K562 (cell line): Measurements from ENCODE around the gene CENPT. TPM values are rescaled to one million over a fixed set of nuclear protein-coding genes. Genes with fewer than 3 reads are reported as not detected.
A peak's percentile ranks its signal among the peaks of the same experiment; 100 is the strongest.

Experiments used
- ATAC-seq: fragments of 200-7000 bp; cut with Tn5 transposase; 3 replicates; pipeline ENCODE4 v1.9.1; 2020; ENCODE audit warnings: moderate library complexity
- BruUV-seq: library from RNA; stranded (reverse); fragments of 400-500 nt; replicated peaks from 2 replicates; lab custom pipeline; 2021; lab: Mats Ljungman, UMichigan
- CTCF ChIA-PET: fragments of 300-600 bp; formaldehyde crosslinking; extraction: SDS; loops from one replicate; lab custom pipeline; 2021; ENCODE audit warnings: low intra/inter-chr PET ratio; lab: Yijun Ruan, JAX
- POLR2A ChIA-PET: fragments of 300-600, 350-650 bp; sonication (Branson Sonifier 250); formaldehyde crosslinking; extraction: SDS; loops from one replicate; lab custom pipeline; 2021; ENCODE audit warnings: antibody characterized with exemption, inconsistent platforms; lab: Yijun Ruan, JAX
- DNase-seq, 4 experiments: peaks; one replicate each; pipeline versions ENCODE4 v3.0.0 to v3.0.0-alpha.2; 2011 to 2018; ENCODE audit warnings: low spot score in 3 of 4, mixed read lengths in 3 of 4; ENCODE audit errors: extremely low read depth in 1 of 4
- FAIRE-seq: peaks from 2 replicates; lab custom pipeline; 2011; peaks lifted over from hg19 to GRCh38; lab: Jason Lieb, UNC
- H2AFZ ChIP-seq: 2 replicates; pipeline ENCODE4 v1.6.0; 2011; ENCODE audit warnings: low read depth, low read length, control low read depth, inconsistent platforms
- H3K27ac ChIP-seq: fragments of 200-600 bp; 3 replicates; pipeline ENCODE4 v1.8.0; 2011; ENCODE audit warnings: low read depth, mild to moderate bottlenecking, control low read depth, inconsistent platforms, low read length, moderate library complexity, mixed read lengths; ENCODE audit errors: extremely low read depth
- H3K27me3 ChIP-seq, 2 experiments: fragments of 300-600 bp in 1 of 2; 2 replicates in 1 of 2; 3 replicates in 1 of 2; pipeline versions ENCODE4 v1.6.0 to v1.8.0; 2011; ENCODE audit warnings: inconsistent platforms in 2 of 2, low read length in 2 of 2, mild to moderate bottlenecking in 1 of 2, mixed read lengths in 1 of 2, moderate library complexity in 1 of 2; ENCODE audit not compliant: control insufficient read depth in 2 of 2, insufficient read depth in 2 of 2
- H3K36me3 ChIP-seq: fragments of 300-600 bp; 3 replicates; pipeline ENCODE4 v1.8.0; 2011; ENCODE audit warnings: mild to moderate bottlenecking, low read length, inconsistent platforms; ENCODE audit not compliant: control insufficient read depth, insufficient read depth
- H3K4me1 ChIP-seq, 2 experiments: fragments of 200-600 bp in 1 of 2; replicated peaks in 1 of 2; 2 replicates in 1 of 2; 3 replicates in 1 of 2; pipeline versions ENCODE4 v1.5.1 to v1.8.0; 2011; ENCODE audit warnings: inconsistent platforms in 2 of 2, low read length in 2 of 2, mild to moderate bottlenecking in 1 of 2, mixed read lengths in 1 of 2, moderate library complexity in 1 of 2; ENCODE audit not compliant: control insufficient read depth in 2 of 2, insufficient read depth in 2 of 2
- H3K4me2 ChIP-seq: 2 replicates; pipeline ENCODE4 v1.6.1; 2011; ENCODE audit warnings: low read length, control low read depth, inconsistent platforms, mixed read lengths; ENCODE audit not compliant: insufficient read depth
- H3K4me3 ChIP-seq: fragments of 200-600 bp; sonication (generic), shearing (Covaris generic); 2 replicates; pipeline ENCODE4 v1.5.1; 2016; ENCODE audit warnings: control low read depth, inconsistent platforms
- H3K79me2 ChIP-seq: fragments of 200-600 bp; 3 replicates; pipeline ENCODE4 v1.8.0; 2011; ENCODE audit warnings: low read length, inconsistent platforms; ENCODE audit not compliant: control insufficient read depth, insufficient read depth
- H3K9ac ChIP-seq, 2 experiments: 2 replicates each; pipeline versions ENCODE4 v1.6.0 to v1.6.1; 2011; ENCODE audit warnings: low read depth in 2 of 2, low read length in 2 of 2, control low read depth in 1 of 2, inconsistent platforms in 1 of 2, mild to moderate bottlenecking in 1 of 2, mixed read lengths in 1 of 2; ENCODE audit not compliant: insufficient read depth in 1 of 2
- H3K9me1 ChIP-seq: one replicate; pipeline ENCODE4 v1.6.0; 2011; ENCODE audit warnings: inconsistent platforms, mild to moderate bottlenecking, low read length, moderate library complexity; ENCODE audit not compliant: control insufficient read depth, insufficient read depth
- H3K9me3 ChIP-seq: replicated peaks from 2 replicates; pipeline ENCODE4 v1.5.1; 2011; ENCODE audit warnings: low read depth, low read length, inconsistent platforms; ENCODE audit not compliant: control insufficient read depth, insufficient read depth
- H4K20me1 ChIP-seq: replicated peaks from 2 replicates; pipeline ENCODE4 v1.6.1; 2011; ENCODE audit warnings: low read length, inconsistent platforms, mixed read lengths; ENCODE audit not compliant: control insufficient read depth, insufficient read depth
- ATF1 ChIP-seq, 2 experiments: fragments of 450-650 bp in 1 of 2; IDR thresholded peaks; 2 replicates each; pipeline ENCODE4 v1.6.1; 2016; ENCODE audit warnings: missing compliant biosample characterization in 1 of 2, missing genetic modification characterization in 1 of 2
- DNMT1 ChIP-seq: fragments of 450-650 bp; IDR thresholded peaks from 2 replicates; pipeline ENCODE4 v1.6.1; 2016; ENCODE audit warnings: antibody characterized with exemption, mild to moderate bottlenecking
- E2F1 ChIP-seq: sonication (generic); formaldehyde crosslinking; IDR thresholded peaks from 2 replicates; pipeline ENCODE4 v1.8.1; 2023; ENCODE audit warnings: mild to moderate bottlenecking, missing genetic modification reagents, moderate library complexity
- HIVEP1 ChIP-seq: fragments of 250-450 bp; sonication (Bioruptor Pico); IDR thresholded peaks from 2 replicates; pipeline ENCODE4 v1.4.0; 2020; ENCODE audit warnings: mild to moderate bottlenecking
- LCOR ChIP-seq: sonication (generic); formaldehyde crosslinking; IDR thresholded peaks from 2 replicates; pipeline ENCODE4 v1.8.0; 2022; ENCODE audit warnings: mild to moderate bottlenecking, missing genetic modification reagents
- MBD2 ChIP-seq: sonication (generic); IDR thresholded peaks from 2 replicates; pipeline ENCODE4 v1.6.1; 2016; ENCODE audit warnings: low read depth, borderline replicate concordance
- MCM5 ChIP-seq: fragments of 450-650 bp; IDR thresholded peaks from 2 replicates; pipeline ENCODE4 v1.6.1; 2016; ENCODE audit warnings: low read depth
- PTBP1 ChIP-seq: fragments of 200-400 bp; formaldehyde crosslinking; IDR thresholded peaks from 2 replicates; pipeline ENCODE4 v1.6.1; 2017; ENCODE audit warnings: low read depth, low read length
- SMARCA5 ChIP-seq: fragments of 450-650 bp; IDR thresholded peaks from 2 replicates; pipeline ENCODE4 v1.6.1; 2016
- STAT6 ChIP-seq: sonication (generic); formaldehyde crosslinking; IDR thresholded peaks from 2 replicates; pipeline ENCODE4 v1.8.1; 2023; ENCODE audit warnings: mild to moderate bottlenecking, missing genetic modification reagents
- TARDBP ChIP-seq: fragments of 450-650 bp; IDR thresholded peaks from 2 replicates; pipeline ENCODE4 v1.6.1; 2016
- TRIM24 ChIP-seq, 2 experiments: fragments of 450-650 bp; IDR thresholded peaks; 2 replicates each; pipeline ENCODE4 v1.6.1; 2016
- XRCC3 ChIP-seq: fragments of 450-650 bp; IDR thresholded peaks from 2 replicates; pipeline ENCODE4 v1.6.1; 2017; ENCODE audit warnings: mild to moderate bottlenecking, moderate library complexity
- XRCC4 ChIP-seq: IDR thresholded peaks from one replicate; pipeline ENCODE4 v1.6.1; 2011; ENCODE audit not compliant: insufficient read depth, insufficient read length; ENCODE audit errors: extremely low read depth
- ZFP36 ChIP-seq: fragments of 150-350 bp; IDR thresholded peaks from 2 replicates; pipeline ENCODE4 v1.6.1; 2018; ENCODE audit warnings: low read length, low read depth; ENCODE audit not compliant: partially characterized antibody
- ZKSCAN3 ChIP-seq: fragments of 250-450 bp; sonication (Bioruptor Pico); IDR thresholded peaks from 2 replicates; pipeline ENCODE4 v1.4.0; 2020
- ZNF133 ChIP-seq: fragments of 250-450 bp; sonication (Bioruptor Pico); IDR thresholded peaks from 2 replicates; pipeline ENCODE4 v1.4.0; 2020; ENCODE audit warnings: mild to moderate bottlenecking
- ZNF311 ChIP-seq: fragments of 250-450 bp; sonication (Bioruptor Pico); IDR thresholded peaks from 2 replicates; pipeline ENCODE4 v1.4.0; 2020; ENCODE audit warnings: mild to moderate bottlenecking, moderate library complexity
- ZNF584 ChIP-seq: fragments of 200-800 bp; sonication (Bioruptor generic); IDR thresholded peaks from 2 replicates; pipeline ENCODE4 v1.6.1; 2016; ENCODE audit warnings: low read depth, mild to moderate bottlenecking, missing genetic modification characterization, missing compliant biosample characterization
- WGBS: fragments of 100-300 bp; shearing (Covaris generic); methylation state at CpG from one replicate; pipeline ENCODE4 v1.1.6; 2016; ENCODE audit warnings: low coverage, mixed read lengths; ENCODE audit not compliant: insufficient coverage; ENCODE audit errors: missing lambda C conversion rate; 5-methylcytosine and 5-hydroxymethylcytosine counted together
- in situ Hi-C: fragments of 300-500 bp; cut with MboI; formaldehyde crosslinking; loops from 4 replicates; pipeline ENCODE4 v1.15.0; 2018; ENCODE audit warnings: inconsistent platforms, mixed read lengths
- intact Hi-C: fragments of 100-400 bp; cut with micrococcal nuclease; formaldehyde crosslinking; loops from 2 replicates; pipeline ENCODE4 v1.14.2; 2022
- polyA plus RNA-seq, 8 experiments: library from polyadenylated mRNA; depleted of rRNA in 4 of 8; stranded (reverse) in 5 of 8; unstranded in 3 of 8; fragments of >200 nt; fragmentation: Nextera tagmentation in 2 of 8; fragmentation: Illumina TruSeq in 1 of 8; extraction: Ambion mirVana in 2 of 8; extraction: Trizol in 1 of 8; gene quantifications; 2 replicates each; pipeline versions ENCODE4 v1.2.1 to v1.2.3, GENCODE V29; 2011 to 2014; ENCODE audit warnings: inconsistent platforms in 1 of 8, missing spikeins in 1 of 8
- total RNA-seq, 7 experiments: library from RNA; depleted of rRNA in 6 of 7; stranded (reverse); fragments of >200 nt in 6 of 7; fragmentation: Illumina TruSeq in 2 of 7; extraction: Trizol in 2 of 7; gene quantifications; 2 replicates each; pipeline versions ENCODE4 v1.2.1 to v1.2.3, GENCODE V29; 2011 to 2021; ENCODE audit warnings: low replicate concordance in 1 of 7

CENPT gene
- total and polyA plus RNA-seq, 9 of the 15 experiments (the other 6 are each of a cell fraction or from before 2014, with no cell fraction given) = 3.6 to 94.2 (median 44.1) TPM

- Histone ChIP-seq H3K4me3 (peak within 1 kb of the TSS; percentile 83), H4K20me1 (no peaks in the 10 kb centered on the region; the same call in 1 of the 2 replicates), H3K79me2 (peaks cover 44% of the 10 kb centered on the region), H3K9ac (peak within 1 kb of the TSS; percentile 94 to 98), H3K9me1 (no peaks in the 10 kb centered on the region), H3K27me3 (no peaks in the 10 kb centered on the region), H3K36me3 (peaks cover 14% of the 10 kb centered on the region), H3K27ac (peak within 1 kb of the TSS; percentile 99), H3K4me1 (peaks cover 34 to 45% of the 10 kb centered on the region in 2 experiments), H3K4me2 (peak within 1 kb of the TSS; percentile 97), H3K9me3 (no peaks in the 10 kb centered on the region), H2AFZ (peak within 1 kb of the TSS; percentile 100)
- ChIA-PET POLR2A (interaction anchor here (1.0 kb wide), 1 partner anchor 92 kb away, joined by 3 read pairs; no protein-coding TSS in a partner anchor), CTCF (interaction anchor here (0.7 kb wide), 1 partner anchor 23 kb away, joined by 3 read pairs; no protein-coding TSS in a partner anchor)
- BruUV-seq = no TSS peak
- WGBS = 3% methylated on average over 83 of the region's 83 CpGs
- DNase-seq (peak; percentile 80 to 98 (median 86)), FAIRE-seq (peak; percentile 94), ATAC-seq (peak; percentile 71)
- in situ Hi-C loops = no loop called here
- intact Hi-C loops = no loop called here
- TF ChIP-seq ATF1 (CRISPR knock-in tag; IDR thresholded peaks at IDR 0.05) = no peak
- peak; percentile 91 for TF ChIP-seq ATF1 (tag; IDR thresholded peaks at IDR 0.05)
- no peak for TF ChIP-seq MCM5
- TF ChIP-seq ZFP36 = no peak
- TF ChIP-seq STAT6 (CRISPR knock-in tag) = no peak
- TF ChIP-seq TARDBP = no peak
- TF ChIP-seq DNMT1 = no peak
- no peak for TF ChIP-seq XRCC4
- TF ChIP-seq PTBP1 = no peak
- TF ChIP-seq ZKSCAN3 (CRISPR knock-in tag) = no peak
- TF ChIP-seq E2F1 (CRISPR knock-in tag) = peak; percentile 92
- TF ChIP-seq ZNF584 (CRISPR knock-in tag) = no peak
- TF ChIP-seq XRCC3 = no peak
- no peak for TF ChIP-seq HIVEP1 (CRISPR knock-in tag)
- TF ChIP-seq ZNF133 (CRISPR knock-in tag) = no peak
- TF ChIP-seq SMARCA5 = no peak
- 0 out of 4 replicates have a peak, but pooled peaks of 1 of the 2 experiments have one; percentile 58 for TF ChIP-seq TRIM24 (IDR thresholded peaks at IDR 0.05)
- peak; percentile 39; the same call in 1 of the 2 replicates for TF ChIP-seq LCOR (CRISPR knock-in tag)
- TF ChIP-seq MBD2 = peak; percentile 68
- no peak for TF ChIP-seq ZNF311 (CRISPR knock-in tag)
Measured at GRCh38 chr16:67841816-67842508, 5.5 kb downstream of the CENPT start, which contains the start of gene THAP11. THAP11 (plus strand) TSS chr16:67842320; CDS start chr16:67842555, 235 bp downstream.
